NT2/D1 (cell line): ENCODE data around the gene ELF1.

Source experiments
- SUZ12 ChIP-seq: IDR thresholded peaks from 2 replicates; pipeline ENCODE4 v1.6.1; 2011; ENCODE audit not compliant: insufficient read length, insufficient read depth; ENCODE audit errors: extremely low read depth
- YY1 ChIP-seq: IDR thresholded peaks from 2 replicates; pipeline ENCODE4 v1.6.1; 2011; ENCODE audit not compliant: insufficient read length, insufficient read depth
- ZNF274 ChIP-seq: IDR thresholded peaks from 2 replicates; pipeline ENCODE4 v1.6.1; 2011; ENCODE audit warnings: mild to moderate bottlenecking, low read depth, low read length

DNA sequence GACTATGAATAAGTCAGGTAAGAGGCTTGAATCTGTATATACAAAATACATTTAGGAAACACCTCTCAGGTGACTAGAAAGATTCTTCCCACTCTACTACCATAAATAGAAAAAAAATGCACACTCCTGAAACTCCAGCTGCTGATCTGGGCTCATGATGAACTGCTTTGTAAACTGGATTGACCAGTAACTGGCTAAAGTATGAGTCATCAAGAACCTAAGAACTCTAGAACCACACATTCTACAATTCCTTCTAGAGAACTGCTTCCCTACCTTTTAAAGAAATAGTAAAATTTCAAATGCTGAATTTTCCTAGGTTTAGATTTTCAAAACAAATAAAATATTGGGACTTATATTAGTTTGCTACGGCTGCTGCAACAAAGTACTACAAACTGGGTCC is 55.2 kb downstream of the ELF1 start:
- TF ChIP-seq YY1 (no peak), ZNF274 (no peak), SUZ12 (no peak)
